H9 (cell line): ENCODE measurements around the gene SH3BP5. TPM values are rescaled to one million over a fixed set of nuclear protein-coding genes. Genes with fewer than 3 reads are reported as not detected.
A peak's percentile ranks its signal among the peaks of the same experiment; 100 is the strongest.

Experiments used
- DNase-seq: peaks from one replicate; pipeline ENCODE4 v3.0.0-alpha.2; 2017
- H2AFZ ChIP-seq: one replicate; pipeline ENCODE4 v1.6.1; 2013; ENCODE audit warnings: mild to moderate bottlenecking, low read length, control low read depth, moderate library complexity
- H2AK5ac ChIP-seq: 2 replicates; pipeline ENCODE4 v1.6.1; 2013; ENCODE audit warnings: low read length, control low read depth, mixed read lengths; ENCODE audit not compliant: insufficient read length
- H2BK120ac ChIP-seq: one replicate; pipeline ENCODE4 v1.6.1; 2013; ENCODE audit warnings: low read depth, mild to moderate bottlenecking, low read length, control low read depth, inconsistent platforms; ENCODE audit not compliant: poor library complexity, severe bottlenecking
- H2BK12ac ChIP-seq: 2 replicates; pipeline ENCODE4 v1.6.1; 2013; ENCODE audit warnings: low read length, control low read depth, mixed read lengths, low read depth; ENCODE audit not compliant: insufficient read length
- H2BK15ac ChIP-seq: 2 replicates; pipeline ENCODE4 v1.6.1; 2013; ENCODE audit warnings: low read depth, low read length, control low read depth
- H2BK20ac ChIP-seq: one replicate; pipeline ENCODE4 v1.6.1; 2013; ENCODE audit warnings: low read depth, mild to moderate bottlenecking, low read length, control low read depth, inconsistent platforms; ENCODE audit not compliant: poor library complexity, severe bottlenecking
- H2BK5ac ChIP-seq: 2 replicates; pipeline ENCODE4 v1.6.1; 2013; ENCODE audit warnings: low read length, control low read depth, mixed read lengths; ENCODE audit not compliant: insufficient read length
- H3K14ac ChIP-seq: 2 replicates; pipeline ENCODE4 v1.6.1; 2013; ENCODE audit warnings: low read length, control low read depth; ENCODE audit not compliant: insufficient read depth
- H3K18ac ChIP-seq: 2 replicates; pipeline ENCODE4 v1.6.1; 2013; ENCODE audit warnings: low read depth, mild to moderate bottlenecking, mixed read lengths, low read length, control low read depth; ENCODE audit not compliant: insufficient read length
- H3K23ac ChIP-seq: 2 replicates; pipeline ENCODE4 v1.6.1; 2013; ENCODE audit warnings: low read length, control low read depth, mixed read lengths, low read depth; ENCODE audit not compliant: insufficient read length
- H3K23me2 ChIP-seq: 2 replicates; pipeline ENCODE4 v1.6.1; 2013; ENCODE audit warnings: low read depth, mild to moderate bottlenecking, mixed read lengths, low read length, control low read depth; ENCODE audit not compliant: insufficient read length, poor library complexity, severe bottlenecking
- H3K27ac ChIP-seq: 2 replicates; pipeline ENCODE4 v1.5.1; 2013; ENCODE audit warnings: low read length, control low read depth, mixed read lengths, low read depth; ENCODE audit not compliant: insufficient read length
- H3K27me3 ChIP-seq: 2 replicates; pipeline ENCODE4 v1.6.1; 2013; ENCODE audit warnings: low read length, control low read depth, inconsistent platforms; ENCODE audit not compliant: insufficient read depth
- H3K4ac ChIP-seq: 2 replicates; pipeline ENCODE4 v1.6.1; 2013; ENCODE audit warnings: low read depth, mild to moderate bottlenecking, control low read depth, inconsistent platforms, low read length, moderate library complexity
- H3K4me1 ChIP-seq: 2 replicates; pipeline ENCODE4 v1.6.1; 2013; ENCODE audit warnings: low read length, control low read depth, inconsistent platforms; ENCODE audit not compliant: insufficient read depth
- H3K4me2 ChIP-seq: 2 replicates; pipeline ENCODE4 v1.6.1; 2013; ENCODE audit warnings: low read length, control low read depth, mixed read lengths; ENCODE audit not compliant: insufficient read length, insufficient read depth
- H3K56ac ChIP-seq: 2 replicates; pipeline ENCODE4 v1.6.1; 2013; ENCODE audit warnings: low read depth, mild to moderate bottlenecking, mixed read lengths, low read length, control low read depth; ENCODE audit not compliant: insufficient read length
- H3K79me1 ChIP-seq: 2 replicates; pipeline ENCODE4 v1.6.1; 2013; ENCODE audit warnings: low read depth, mild to moderate bottlenecking, moderate library complexity, low read length, control low read depth, inconsistent platforms; ENCODE audit not compliant: insufficient read depth, poor library complexity, severe bottlenecking
- H3K79me2 ChIP-seq: 2 replicates; pipeline ENCODE4 v1.6.1; 2013; ENCODE audit warnings: low read length, control low read depth, inconsistent platforms; ENCODE audit not compliant: insufficient read depth
- H3K9ac ChIP-seq: 2 replicates; pipeline ENCODE4 v1.6.1; 2013; ENCODE audit warnings: low read length, control low read depth, mixed read lengths; ENCODE audit not compliant: insufficient read length; ENCODE audit errors: extremely low read depth
- H3K9me3 ChIP-seq: one replicate; pipeline ENCODE4 v1.6.1; 2013; ENCODE audit warnings: low read depth, low read length, inconsistent platforms; ENCODE audit not compliant: control insufficient read depth
- H3T11ph ChIP-seq: one replicate; pipeline ENCODE4 v1.6.1; 2013; ENCODE audit warnings: mild to moderate bottlenecking, low read length, control low read depth, inconsistent platforms
- H4K20me1 ChIP-seq: one replicate; pipeline ENCODE4 v1.6.1; 2013; ENCODE audit not compliant: control insufficient read depth, insufficient read length, insufficient read depth
- H4K5ac ChIP-seq: 2 replicates; pipeline ENCODE4 v1.6.1; 2013; ENCODE audit warnings: low read depth, mild to moderate bottlenecking, mixed read lengths, low read length, control low read depth; ENCODE audit not compliant: insufficient read length
- H4K8ac ChIP-seq: replicated peaks from 2 replicates; pipeline ENCODE4 v1.6.1; 2013; ENCODE audit warnings: low read length, control low read depth, mixed read lengths, low read depth; ENCODE audit not compliant: insufficient read length
- H4K91ac ChIP-seq: 2 replicates; pipeline ENCODE4 v1.6.1; 2013; ENCODE audit warnings: low read depth, mild to moderate bottlenecking, moderate library complexity, mixed read lengths, low read length, control low read depth; ENCODE audit not compliant: insufficient read length
- H3K27ac Mint-ChIP-seq, 3 experiments: 2 replicates in 2 of 3; 3 replicates in 1 of 3; pipeline ENCODE4 v1.8.0; 2020 to 2021; ENCODE audit warnings: mixed read lengths in 3 of 3, mild to moderate bottlenecking in 1 of 3, moderate library complexity in 1 of 3
- H3K27me3 Mint-ChIP-seq: 2 replicates; pipeline ENCODE4 v1.8.0; 2021; ENCODE audit warnings: low read depth, mild to moderate bottlenecking, moderate library complexity, mixed read lengths
- H3K36me3 Mint-ChIP-seq, 3 experiments: 2 replicates in 2 of 3; 3 replicates in 1 of 3; pipeline ENCODE4 v1.8.0; 2020 to 2021; ENCODE audit warnings: low read depth in 3 of 3, mixed read lengths in 3 of 3; ENCODE audit not compliant: insufficient read depth in 1 of 3
- H3K4me1 Mint-ChIP-seq, 2 experiments: 2 replicates each; pipeline ENCODE4 v1.8.0; 2020; ENCODE audit warnings: mixed read lengths in 2 of 2
- H3K4me3 Mint-ChIP-seq, 2 experiments: 2 replicates in 1 of 2; 3 replicates in 1 of 2; pipeline ENCODE4 v1.8.0; 2020 to 2021; ENCODE audit warnings: mild to moderate bottlenecking in 2 of 2, mixed read lengths in 2 of 2, moderate library complexity in 1 of 2
- H3K9me3 Mint-ChIP-seq, 2 experiments: 2 replicates in 1 of 2; 3 replicates in 1 of 2; pipeline ENCODE4 v1.8.0; 2020; ENCODE audit warnings: mild to moderate bottlenecking in 2 of 2, mixed read lengths in 2 of 2, moderate library complexity in 1 of 2
- CTCF ChIP-seq: fragments of 200-600 bp; sonication (generic); conservative IDR thresholded peaks from 3 replicates; pipeline ENCODE4 v1.8.0; 2021; ENCODE audit warnings: antibody characterized with exemption, mild to moderate bottlenecking
- WGBS: extraction: QIAGEN DNeasy Blood & Tissue Kit; methylation state at CpG from one replicate; pipeline ENCODE4 v1.1.7; 2013; ENCODE audit warnings: missing lambda C conversion rate, low lambda C conversion rate, mixed read lengths; ENCODE audit not compliant: insufficient read length; ENCODE audit errors: extremely low coverage; 5-methylcytosine and 5-hydroxymethylcytosine counted together
- total RNA-seq: library from RNA; stranded (reverse); gene quantifications from 2 replicates; pipeline ENCODE4 v1.2.1, GENCODE V29; 2021

Gene SH3BP5
- total RNA-seq, 1 experiment from 2014 or later: 6.8 TPM

DNA sequence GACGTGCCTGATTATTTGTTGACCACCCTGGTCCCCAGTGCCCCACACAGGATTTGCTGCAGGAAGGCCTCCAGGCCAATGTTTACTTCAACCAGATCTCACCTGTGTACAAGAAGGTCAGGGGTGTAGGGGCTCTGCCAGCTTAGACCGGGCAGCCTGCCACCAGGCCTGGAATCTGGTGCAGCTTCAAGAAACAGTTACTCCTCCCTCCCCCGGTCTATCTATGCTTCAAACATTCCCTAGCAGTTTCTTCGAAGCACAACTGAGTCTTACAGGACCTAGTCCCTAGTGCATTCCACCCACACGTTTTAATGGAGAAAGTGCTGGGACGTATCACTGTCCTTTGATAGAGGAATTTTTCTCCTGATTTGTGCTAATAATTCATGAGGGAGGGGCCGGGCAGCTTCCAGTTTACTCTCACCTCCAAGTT, 8.0 kb downstream of the SH3BP5 start:
- H3K23me2 ChIP-seq: no peaks in the 10 kb centered on the region
- H3K27ac ChIP-seq: no peak overlapping the region
- H2BK120ac ChIP-seq: no peak overlapping the region
- no peaks in the 10 kb centered on the region for H3K9me3 ChIP-seq
- TF ChIP-seq CTCF: no peak
- H3K56ac ChIP-seq: no peak overlapping the region
- Mint-ChIP-seq H3K4me3 (no peak overlapping the region), H3K4me1 (peaks cover 28 to 29% of the 10 kb centered on the region in 2 experiments), H3K9me3 (no peaks in the 10 kb centered on the region), H3K27ac (peak overlapping the region in 1 of 3 experiments; percentile 72; a peak in 2 of 7 replicates), H3K36me3 (peaks cover 0 to 5% (median 2%) of the 10 kb centered on the region in 3 experiments; a peak in 2 of 7 replicates), H3K27me3 (0 out of 2 replicates have a peak, but pooled peaks cover 2% of the 10 kb centered on the region)
- no peaks in the 10 kb centered on the region for H3K79me2 ChIP-seq
- H3T11ph ChIP-seq: no peak overlapping the region
- H3K4me1 ChIP-seq: no peaks in the 10 kb centered on the region; the same call in 1 of the 2 replicates
- H4K91ac ChIP-seq: no peak overlapping the region
- H3K79me1 ChIP-seq: no peaks in the 10 kb centered on the region
- H3K4me2 ChIP-seq: no peak overlapping the region
- H4K20me1 ChIP-seq: no peaks in the 10 kb centered on the region
- no peak overlapping the region for H3K23ac ChIP-seq
- H2BK15ac ChIP-seq: no peak overlapping the region
- no peak overlapping the region for H2BK5ac ChIP-seq
- H3K4ac ChIP-seq: no peak overlapping the region
- H4K8ac ChIP-seq: no peak overlapping the region
- no peak overlapping the region for H2BK12ac ChIP-seq
- WGBS: no CpG with 5 or more reads among the region's 7 CpGs
- no peak overlapping the region for H2BK20ac ChIP-seq
- H3K14ac ChIP-seq: no peak overlapping the region; the same call in 1 of the 2 replicates
- DNase-seq: no peak
- no peak overlapping the region for H3K18ac ChIP-seq
- no peak overlapping the region for H2AFZ ChIP-seq
- H3K9ac ChIP-seq: no peak overlapping the region
- no peak overlapping the region for H2AK5ac ChIP-seq
- no peaks in the 10 kb centered on the region for H3K27me3 ChIP-seq
- no peak overlapping the region for H4K5ac ChIP-seq
